ENCODE measurements around the gene CXCL1.

The CXCL1 gene

GRCh38 chr4:73869130-73870055, at the start of gene CXCL1:
CXCL1 (plus strand) TSS chr4:73869393; CDS start chr4:73869471, 78 bp downstream.
- no peak for DNase-seq

GRCh38 chr4:73821325-73821724, 47.9 kb upstream of the CXCL1 start:
- DNase-seq, result no peak

GRCh38 chr4:73822389-73822788, 46.8 kb upstream of the CXCL1 start:
- no peak for DNase-seq

- DNase-seq, result no peak
Observed at GRCh38 chr4:73822812-73823504, 46.2 kb upstream of the CXCL1 start.

- no peak for DNase-seq
Observed at GRCh38 chr4:73823760-73824159, 45.4 kb upstream of the CXCL1 start.

GRCh38 chr4:73828956-73829355, 40.2 kb upstream of the CXCL1 start:
- no peak for DNase-seq

GRCh38 chr4:73831569-73831968, 37.6 kb upstream of the CXCL1 start:
- no peak for DNase-seq

- no peak for DNase-seq
Observed at GRCh38 chr4:73832651-73833237, 36.4 kb upstream of the CXCL1 start.

- DNase-seq, result no peak
Observed at GRCh38 chr4:73836373-73837279, 32.6 kb upstream of the CXCL1 start, which contains the start of gene CXCL6. CXCL6 (plus strand) TSS chr4:73836678; CDS start chr4:73836751, 73 bp downstream.

- DNase-seq, result no peak
Observed at GRCh38 chr4:73839071-73839470, 30.1 kb upstream of the CXCL1 start.

- no peak for DNase-seq
Observed at GRCh38 chr4:73839715-73840114, 29.5 kb upstream of the CXCL1 start.

- no peak for DNase-seq
Observed at GRCh38 chr4:73841243-73841925, 27.8 kb upstream of the CXCL1 start.

GRCh38 chr4:73842696-73843095, 26.5 kb upstream of the CXCL1 start:
- DNase-seq, result no peak

- no peak for DNase-seq
Observed at GRCh38 chr4:73843369-73843768, 25.8 kb upstream of the CXCL1 start.

- no peak for DNase-seq
Observed at GRCh38 chr4:73844345-73844744, 24.8 kb upstream of the CXCL1 start.

- DNase-seq, result no peak
Observed at GRCh38 chr4:73844806-73845205, 24.4 kb upstream of the CXCL1 start.

GRCh38 chr4:73847526-73848182, 21.5 kb upstream of the CXCL1 start:
- no peak for DNase-seq

- DNase-seq, result no peak
Observed at GRCh38 chr4:73848183-73848777, 20.9 kb upstream of the CXCL1 start.

GRCh38 chr4:73850261-73850970, 18.8 kb upstream of the CXCL1 start:
- no peak for DNase-seq

- DNase-seq, result no peak
Observed at GRCh38 chr4:73851293-73851692, 17.9 kb upstream of the CXCL1 start.

Data from CD4-positive, alpha-beta T cell treated with Interferon gamma for 1 hour (primary cell).